Measurements from ENCODE around the gene NOL7. TPM values are rescaled to one million over a fixed set of nuclear protein-coding genes. Genes with fewer than 3 reads are reported as not detected.

NOL7 gene
- total and polyA plus RNA-seq, 7 donors, result 31.2 to 141 (median 45.1) TPM

GRCh38 chr6:13654496-13654895 is 39.4 kb downstream of the NOL7 start:
- DNase-seq (no peak), ATAC-seq (no peak)
- peaks cover 3% of the 10 kb centered on the region for H3K4me1 ChIP-seq
- no peak overlapping the region for H3K27ac ChIP-seq
- no peaks in the 10 kb centered on the region for H3K27me3 ChIP-seq (ENCODE audit: insufficient read depth in 3 of 3, low read length in 2 of 3)
- no peaks in the 10 kb centered on the region for H3K9me3 ChIP-seq
- intact Hi-C loops (cut with DNase I), result no loop called here
- H3K36me3 ChIP-seq (ENCODE audit: insufficient read depth in 1 of 2, low read depth in 1 of 2), result peaks cover 0 to 19% of the 10 kb centered on the region in 2 donors
- TF ChIP-seq CTCF (IDR thresholded peaks at IDR 0.05), result no peak
- no peak overlapping the region for H3K4me3 ChIP-seq

- H3K27ac ChIP-seq, result no peak overlapping the region
- TF ChIP-seq CTCF (IDR thresholded peaks at IDR 0.05), result no peak
Observed at GRCh38 chr6:13655700-13656099, 40.6 kb downstream of the NOL7 start.

GRCh38 chr6:13660273-13660672 is 45.1 kb downstream of the NOL7 start:
- H3K4me1 ChIP-seq, result peaks cover 49% of the 10 kb centered on the region
- H3K27me3 ChIP-seq (ENCODE audit: insufficient read depth in 3 of 3, low read length in 2 of 3), result no peaks in the 10 kb centered on the region
- intact Hi-C loops (cut with DNase I), result no loop called here
- no peak overlapping the region for H3K27ac ChIP-seq
- DNase-seq (no peak), ATAC-seq (peak in 1 of 4 donors; percentile 50)
- H3K9me3 ChIP-seq, result no peaks in the 10 kb centered on the region
- no peaks in the 10 kb centered on the region for H3K36me3 ChIP-seq (ENCODE audit: insufficient read depth in 1 of 2, low read depth in 1 of 2)
- no peak for TF ChIP-seq CTCF (IDR thresholded peaks at IDR 0.05)
- WGBS, 3 donors, result 96 to 100% (median 100%) methylated on average over 1 of the region's 1 CpG
- H3K4me3 ChIP-seq, result no peak overlapping the region

More at GRCh38 chr6:13655700-13656099, 40.6 kb downstream of the NOL7 start:
- Histone ChIP-seq H3K27me3 (ENCODE audit: insufficient read depth in 3 of 3, low read length in 2 of 3) (no peaks in the 10 kb centered on the region), H3K36me3 (ENCODE audit: insufficient read depth in 1 of 2, low read depth in 1 of 2) (peaks cover 0 to 13% of the 10 kb centered on the region in 2 donors), H3K4me3 (no peak overlapping the region), H3K4me1 (peaks cover 13% of the 10 kb centered on the region), H3K9me3 (no peaks in the 10 kb centered on the region)
- DNase-seq (no peak), ATAC-seq (no peak)
- intact Hi-C loops (cut with DNase I), result no loop called here
- 85 to 92% (median 85%) methylated on average over 1 of the region's 1 CpG for WGBS, 3 donors

- peaks cover 51% of the 10 kb centered on the region for H3K4me1 ChIP-seq
- 94 to 98% (median 96%) methylated on average over 1 of the region's 1 CpG for WGBS, 3 donors
- no peak overlapping the region for H3K27ac ChIP-seq
- H3K27me3 ChIP-seq (ENCODE audit: insufficient read depth in 3 of 3, low read length in 2 of 3), result no peaks in the 10 kb centered on the region
- H3K9me3 ChIP-seq, result no peaks in the 10 kb centered on the region
- DNase-seq (no peak), ATAC-seq (peak in 1 of 4 donors; percentile 50)
- H3K4me3 ChIP-seq, result no peak overlapping the region
- no peaks in the 10 kb centered on the region for H3K36me3 ChIP-seq (ENCODE audit: insufficient read depth in 1 of 2, low read depth in 1 of 2)
- no peak for TF ChIP-seq CTCF (IDR thresholded peaks at IDR 0.05)
- intact Hi-C loops (cut with DNase I), result no loop called here
Observed at GRCh38 chr6:13660893-13661292, 45.8 kb downstream of the NOL7 start.

GRCh38 chr6:13661647-13662046 is 46.5 kb downstream of the NOL7 start:
- TF ChIP-seq CTCF (IDR thresholded peaks at IDR 0.05), result no peak
- intact Hi-C loops (cut with DNase I), result no loop called here
- H3K4me1 ChIP-seq, result peaks cover 53% of the 10 kb centered on the region
- no peaks in the 10 kb centered on the region for H3K36me3 ChIP-seq (ENCODE audit: insufficient read depth in 1 of 2, low read depth in 1 of 2)
- H3K27me3 ChIP-seq (ENCODE audit: insufficient read depth in 3 of 3, low read length in 2 of 3), result no peaks in the 10 kb centered on the region
- no peak overlapping the region for H3K4me3 ChIP-seq
- no peaks in the 10 kb centered on the region for H3K9me3 ChIP-seq
- no peak for DNase-seq
- no peak overlapping the region for H3K27ac ChIP-seq
- ATAC-seq, result no peak
- WGBS, 3 donors, result 70 to 100% (median 93%) methylated on average over 2 of the region's 2 CpGs
